OCI-M1 (cell line): ENCODE data around the gene HLTF.

Source experiments
- DNase-seq: peaks from one replicate; lab custom pipeline; 2025; lab: John Stamatoyannopoulos, UW

The HLTF gene

GRCh38 chr3:149018247-149018646 is 68.1 kb downstream of the HLTF start:
- no peak for DNase-seq

- peak; percentile 18 for DNase-seq
These were observed 69.4 kb downstream of the HLTF start for GRCh38 chr3:149016669-149017541.

GRCh38 chr3:149016242-149016641 is 70.1 kb downstream of the HLTF start:
- DNase-seq = no peak

- no peak for DNase-seq
These were observed 70.9 kb downstream of the HLTF start for GRCh38 chr3:149015393-149015792.

GRCh38 chr3:149013726-149014125 is 72.6 kb downstream of the HLTF start:
- DNase-seq = no peak

GRCh38 chr3:149011676-149012075 is 74.7 kb downstream of the HLTF start:
- no peak for DNase-seq

GRCh38 chr3:149010966-149011365 is 75.4 kb downstream of the HLTF start:
- no peak for DNase-seq

GRCh38 chr3:149010504-149010951 is 75.8 kb downstream of the HLTF start:
- DNase-seq = no peak

- no peak for DNase-seq
These were observed 76.6 kb downstream of the HLTF start for GRCh38 chr3:149009732-149010131.

- DNase-seq = no peak
These were observed 78.6 kb downstream of the HLTF start for GRCh38 chr3:149007567-149008257.

GRCh38 chr3:149005416-149005815 is 80.9 kb downstream of the HLTF start:
- no peak for DNase-seq

GRCh38 chr3:149004622-149005021 is 81.7 kb downstream of the HLTF start:
- DNase-seq = no peak

GRCh38 chr3:149003653-149004305 is 82.6 kb downstream of the HLTF start:
- no peak for DNase-seq

- DNase-seq = no peak
These were observed 84.6 kb downstream of the HLTF start for GRCh38 chr3:149001727-149002126.

- DNase-seq = peak; percentile 9
These were observed 86.1 kb downstream of the HLTF start for GRCh38 chr3:149000206-149000745.

- DNase-seq = no peak
These were observed 86.5 kb downstream of the HLTF start for GRCh38 chr3:148999806-149000205.

- DNase-seq = no peak
These were observed 87.5 kb downstream of the HLTF start for GRCh38 chr3:148998715-148999423.

- DNase-seq = no peak
These were observed 88.0 kb downstream of the HLTF start for GRCh38 chr3:148998297-148998696.

- DNase-seq = no peak
These were observed 88.7 kb downstream of the HLTF start for GRCh38 chr3:148997623-148998022.

GRCh38 chr3:148992635-148993255 is 93.6 kb downstream of the HLTF start:
- no peak for DNase-seq

GRCh38 chr3:148992027-148992634 is 94.2 kb downstream of the HLTF start:
- DNase-seq = peak; percentile 37
